Muscle of leg (tissue), 11 donors: ENCODE results near the gene MAPK7. TPM values are rescaled to one million over a fixed set of nuclear protein-coding genes. Genes with fewer than 3 reads are reported as not detected.
A peak's percentile ranks its signal among the peaks of the same experiment; 100 is the strongest.

Source experiments
- DNase-seq: peaks from one replicate; pipeline ENCODE4 v3.0.0; 2013
- H3K27ac ChIP-seq: one replicate; pipeline ENCODE4 v1.5.1; 2013; ENCODE audit warnings: mild to moderate bottlenecking, low read length, control low read depth
- H3K27me3 ChIP-seq: one replicate; pipeline ENCODE4 v1.6.1; 2013; ENCODE audit warnings: low read length; ENCODE audit not compliant: control insufficient read depth, insufficient read depth
- H3K36me3 ChIP-seq: one replicate; pipeline ENCODE4 v1.6.1; 2013; ENCODE audit warnings: low read length; ENCODE audit not compliant: control insufficient read depth, insufficient read depth
- H3K4me1 ChIP-seq: one replicate; pipeline ENCODE4 v1.6.1; 2013; ENCODE audit warnings: low read length; ENCODE audit not compliant: control insufficient read depth, insufficient read depth
- H3K4me3 ChIP-seq: one replicate; pipeline ENCODE4 v1.5.1; 2013; ENCODE audit warnings: low read length, control low read depth
- H3K9me3 ChIP-seq: replicated peaks from 2 replicates; pipeline ENCODE4 v1.6.1; 2013; ENCODE audit warnings: low read depth, low read length; ENCODE audit not compliant: control insufficient read depth
- WGBS: methylation state at CpG from one replicate; pipeline ENCODE4 v1.1.5; 2013; ENCODE audit warnings: missing lambda C conversion rate; ENCODE audit not compliant: insufficient coverage; 5-methylcytosine and 5-hydroxymethylcytosine counted together
- polyA plus RNA-seq, 8 donors: library from polyadenylated mRNA; unstranded; fragments of 120-200 nt; gene quantifications; one replicate each; pipeline versions ENCODE4 v1.2.1 to v1.2.3, GENCODE V29; 2013; ENCODE audit warnings: inconsistent platforms in 1 of 8, low replicate concordance in 1 of 8; ENCODE audit not compliant: insufficient read length in 8 of 8, insufficient read depth in 1 of 8
- total RNA-seq: library from RNA; stranded (reverse); fragments of 120-200 nt; gene quantifications from one replicate; pipeline ENCODE4 v1.2.4, GENCODE V29; 2013

MAPK7 gene
- total and polyA plus RNA-seq, 9 donors, result 8.4 to 28.4 (median 25.1) TPM

- Histone ChIP-seq H3K27ac (peak overlapping the region; percentile 93), H3K4me3 (peak overlapping the region; percentile 94), H3K9me3 (no peaks in the 10 kb centered on the region), H3K4me1 (peaks cover 43% of the 10 kb centered on the region), H3K27me3 (no peaks in the 10 kb centered on the region), H3K36me3 (peaks cover 54% of the 10 kb centered on the region)
- 69% methylated on average over 5 of the region's 13 CpGs for WGBS
- no peak for DNase-seq
Observed at GRCh38 chr17:19379361-19380065, 1.2 kb downstream of the MAPK7 start.

DNA sequence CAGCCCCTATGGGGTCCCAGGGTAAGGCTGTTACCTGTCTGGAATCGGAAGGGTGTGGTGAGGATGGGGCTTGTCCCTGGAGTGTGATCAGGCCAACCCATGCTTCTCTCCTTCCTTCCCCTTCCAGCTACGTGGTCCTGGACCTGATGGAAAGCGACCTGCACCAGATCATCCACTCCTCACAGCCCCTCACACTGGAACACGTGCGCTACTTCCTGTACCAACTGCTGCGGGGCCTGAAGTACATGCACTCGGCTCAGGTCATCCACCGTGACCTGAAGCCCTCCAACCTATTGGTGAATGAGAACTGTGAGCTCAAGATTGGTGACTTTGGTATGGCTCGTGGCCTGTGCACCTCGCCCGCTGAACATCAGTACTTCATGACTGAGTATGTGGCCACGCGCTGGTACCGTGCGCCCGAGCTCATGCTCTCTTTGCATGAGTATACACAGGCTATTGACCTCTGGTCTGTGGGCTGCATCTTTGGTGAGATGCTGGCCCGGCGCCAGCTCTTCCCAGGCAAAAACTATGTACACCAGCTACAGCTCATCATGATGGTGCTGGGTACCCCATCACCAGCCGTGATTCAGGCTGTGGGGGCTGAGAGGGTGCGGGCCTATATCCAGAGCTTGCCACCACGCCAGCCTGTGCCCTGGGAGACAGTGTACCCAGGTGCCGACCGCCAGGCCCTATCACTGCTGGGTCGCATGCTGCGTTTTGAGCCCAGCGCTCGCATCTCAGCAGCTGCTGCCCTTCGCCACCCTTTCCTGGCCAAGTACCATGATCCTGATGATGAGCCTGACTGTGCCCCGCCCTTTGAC, 2.4 kb downstream of the MAPK7 start:
- Histone ChIP-seq H3K9me3 (no peaks in the 10 kb centered on the region), H3K36me3 (peaks cover 66% of the 10 kb centered on the region), H3K4me1 (peaks cover 55% of the 10 kb centered on the region), H3K27me3 (no peaks in the 10 kb centered on the region), H3K27ac (no peak overlapping the region), H3K4me3 (no peak overlapping the region)
- DNase-seq, result no peak
- WGBS, result 89% methylated on average over 26 of the region's 29 CpGs

- 83% methylated on average over 3 of the region's 7 CpGs for WGBS
- Histone ChIP-seq H3K9me3 (no peaks in the 10 kb centered on the region), H3K4me3 (no peak overlapping the region), H3K27me3 (no peaks in the 10 kb centered on the region), H3K27ac (no peak overlapping the region), H3K36me3 (peaks cover 66% of the 10 kb centered on the region), H3K4me1 (peaks cover 58% of the 10 kb centered on the region)
- no peak for DNase-seq
Observed at GRCh38 chr17:19381361-19381740, 3.1 kb downstream of the MAPK7 start.

DNA sequence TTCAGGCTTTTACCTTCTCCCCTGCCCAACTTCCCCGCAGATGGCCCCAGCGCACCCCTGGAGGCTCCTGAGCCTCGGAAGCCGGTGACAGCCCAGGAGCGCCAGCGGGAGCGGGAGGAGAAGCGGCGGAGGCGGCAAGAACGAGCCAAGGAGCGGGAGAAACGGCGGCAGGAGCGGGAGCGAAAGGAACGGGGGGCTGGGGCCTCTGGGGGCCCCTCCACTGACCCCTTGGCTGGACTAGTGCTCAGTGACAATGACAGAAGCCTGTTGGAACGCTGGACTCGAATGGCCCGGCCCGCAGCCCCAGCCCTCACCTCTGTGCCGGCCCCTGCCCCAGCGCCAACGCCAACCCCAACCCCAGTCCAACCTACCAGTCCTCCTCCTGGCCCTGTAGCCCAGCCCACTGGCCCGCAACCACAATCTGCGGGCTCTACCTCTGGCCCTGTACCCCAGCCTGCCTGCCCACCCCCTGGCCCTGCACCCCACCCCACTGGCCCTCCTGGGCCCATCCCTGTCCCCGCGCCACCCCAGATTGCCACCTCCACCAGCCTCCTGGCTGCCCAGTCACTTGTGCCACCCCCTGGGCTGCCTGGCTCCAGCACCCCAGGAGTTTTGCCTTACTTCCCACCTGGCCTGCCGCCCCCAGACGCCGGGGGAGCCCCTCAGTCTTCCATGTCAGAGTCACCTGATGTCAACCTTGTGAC, 3.6 kb downstream of the MAPK7 start:
- Histone ChIP-seq H3K27me3 (no peaks in the 10 kb centered on the region), H3K9me3 (no peaks in the 10 kb centered on the region), H3K27ac (no peak overlapping the region), H3K36me3 (peaks cover 66% of the 10 kb centered on the region), H3K4me1 (peaks cover 62% of the 10 kb centered on the region), H3K4me3 (no peak overlapping the region)
- 79% methylated on average over 24 of the region's 31 CpGs for WGBS
- DNase-seq, result no peak

DNA sequence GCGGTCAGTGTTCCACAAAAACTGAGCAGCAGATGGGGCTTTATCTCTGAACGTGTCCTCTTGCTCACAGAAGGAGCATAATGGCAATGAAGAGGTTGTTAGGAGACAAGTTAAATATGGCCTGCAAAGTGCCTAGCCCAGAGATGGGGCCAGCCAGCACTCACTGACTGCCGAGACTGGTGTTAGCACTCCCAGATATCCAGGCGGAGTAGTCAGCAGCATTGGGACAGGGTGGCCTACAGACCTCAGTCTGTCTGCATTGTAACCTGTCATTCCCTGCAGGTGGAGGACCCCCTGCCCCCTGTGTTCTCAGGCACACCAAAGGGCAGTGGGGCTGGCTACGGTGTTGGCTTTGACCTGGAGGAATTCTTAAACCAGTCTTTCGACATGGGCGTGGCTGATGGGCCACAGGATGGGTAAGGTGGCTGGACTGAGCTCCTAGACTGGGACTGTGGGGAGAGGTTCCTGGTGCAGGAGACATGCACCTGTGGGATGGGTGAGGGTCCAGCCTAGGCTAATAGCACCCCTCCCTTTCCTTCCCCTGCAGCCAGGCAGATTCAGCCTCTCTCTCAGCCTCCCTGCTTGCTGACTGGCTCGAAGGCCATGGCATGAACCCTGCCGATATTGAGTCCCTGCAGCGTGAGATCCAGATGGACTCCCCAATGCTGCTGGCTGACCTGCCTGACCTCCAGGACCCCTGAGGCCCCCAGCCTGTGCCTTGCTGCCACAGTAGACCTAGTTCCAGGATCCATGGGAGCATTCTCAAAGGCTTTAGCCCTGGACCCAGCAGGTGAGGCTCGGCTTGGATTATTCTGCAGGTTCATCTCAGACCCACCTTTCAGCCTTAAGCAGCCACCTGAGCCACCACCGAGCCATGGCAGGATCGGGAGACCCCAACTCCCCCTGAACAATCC, 4.5 kb downstream of the MAPK7 start:
- Histone ChIP-seq H3K27me3 (no peaks in the 10 kb centered on the region), H3K4me3 (no peak overlapping the region), H3K9me3 (no peaks in the 10 kb centered on the region), H3K36me3 (peaks cover 66% of the 10 kb centered on the region), H3K4me1 (peaks cover 68% of the 10 kb centered on the region), H3K27ac (no peak overlapping the region)
- DNase-seq, result peak; percentile 31
- WGBS, result 62% methylated on average over 11 of the region's 13 CpGs

DNA sequence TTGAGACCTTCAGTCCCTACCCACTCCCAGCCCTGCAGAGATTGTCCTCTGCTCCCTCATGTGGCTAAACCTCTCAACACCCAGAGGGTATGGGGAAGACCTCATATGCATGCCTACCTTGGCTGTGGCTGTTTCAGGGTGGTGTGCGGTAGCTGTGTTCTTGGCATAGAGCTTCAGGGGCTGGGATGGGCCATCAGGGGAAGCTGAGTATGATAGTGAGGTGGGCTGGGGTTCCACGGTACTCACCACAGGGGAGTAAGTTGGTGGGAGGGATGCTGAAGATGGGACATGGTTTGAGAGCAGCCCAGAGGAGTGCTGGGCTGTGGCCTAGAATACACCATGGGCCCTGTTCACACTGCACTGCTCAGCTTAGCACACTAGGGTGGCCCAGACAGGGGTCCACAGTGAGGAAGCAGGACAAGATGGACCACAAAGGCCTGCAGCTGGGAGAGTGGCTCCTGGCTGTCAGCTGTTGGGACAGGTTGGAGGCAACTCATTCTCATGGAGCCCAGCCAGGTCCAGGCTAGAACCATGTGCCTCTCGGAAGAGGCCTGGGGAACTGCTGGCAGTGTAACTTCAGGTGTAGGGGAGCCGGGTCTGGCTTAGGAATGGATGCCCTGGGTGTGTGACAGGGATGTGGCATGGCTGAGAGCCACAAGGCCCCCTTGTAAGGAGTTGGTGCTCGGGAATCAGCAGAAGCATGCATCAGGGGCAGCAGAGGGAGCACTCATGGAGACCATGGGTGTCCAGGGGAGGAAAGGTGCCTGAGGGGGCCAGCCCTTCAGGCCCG, 5.6 kb downstream of the MAPK7 start:
- peaks cover 66% of the 10 kb centered on the region for H3K36me3 ChIP-seq
- H3K27me3 ChIP-seq, result no peaks in the 10 kb centered on the region
- H3K4me3 ChIP-seq, result no peak overlapping the region
- H3K4me1 ChIP-seq, result peaks cover 77% of the 10 kb centered on the region
- peak; percentile 62 for DNase-seq
- peak overlapping the region; percentile 93 for H3K27ac ChIP-seq
- no peaks in the 10 kb centered on the region for H3K9me3 ChIP-seq
- WGBS, result 34% methylated on average over 5 of the region's 6 CpGs

DNA sequence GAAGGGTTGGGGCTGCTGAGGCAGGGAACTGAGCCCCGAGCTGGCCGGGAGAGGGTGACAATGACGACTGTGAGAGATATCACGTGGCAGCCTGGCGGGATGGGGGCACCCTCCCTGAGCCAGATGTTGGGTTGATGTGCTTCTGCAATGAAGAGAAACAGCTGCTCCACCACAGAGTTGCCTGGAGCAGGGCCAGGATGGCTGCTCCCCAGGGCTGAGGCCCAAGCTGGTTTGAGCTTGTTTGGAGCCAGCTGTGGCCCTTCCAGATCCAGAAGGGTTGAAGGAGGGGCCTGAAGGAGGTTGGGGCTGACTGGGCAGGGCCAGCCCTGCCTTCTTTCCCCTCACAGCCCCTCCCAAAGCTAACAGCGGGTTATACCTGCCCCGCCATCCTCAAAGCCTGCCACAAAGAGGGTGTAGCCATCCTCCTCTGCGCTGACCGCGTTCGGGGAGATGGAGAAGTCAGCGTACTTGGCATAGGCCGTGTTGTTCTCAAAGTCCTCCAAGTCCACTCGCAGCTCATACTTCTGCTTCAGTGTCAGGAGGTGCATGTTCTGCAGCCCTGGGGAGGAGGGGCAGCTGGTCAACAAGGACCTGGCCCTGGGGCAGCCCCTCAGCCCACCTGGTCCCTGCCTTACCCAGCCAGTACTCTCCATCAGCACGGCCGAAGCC, 6.6 kb downstream of the MAPK7 start:
- WGBS, result 15% methylated on average over 16 of the region's 16 CpGs
- peak overlapping the region; percentile 17 for H3K4me3 ChIP-seq

GRCh38 chr17:19385521-19385983, 7.3 kb downstream of the MAPK7 start:
- peak overlapping the region; percentile 98 for H3K27ac ChIP-seq
- peaks cover 51% of the 10 kb centered on the region for H3K36me3 ChIP-seq
- no peaks in the 10 kb centered on the region for H3K27me3 ChIP-seq
- peak overlapping the region; percentile 17 for H3K4me3 ChIP-seq
- WGBS, result 73% methylated on average over 6 of the region's 9 CpGs
- DNase-seq, result no peak
- no peaks in the 10 kb centered on the region for H3K9me3 ChIP-seq
- H3K4me1 ChIP-seq, result peaks cover 75% of the 10 kb centered on the region

More for the DNA sequence above, 6.6 kb downstream of the MAPK7 start:
- no peaks in the 10 kb centered on the region for H3K27me3 ChIP-seq
- peaks cover 72% of the 10 kb centered on the region for H3K4me1 ChIP-seq
- DNase-seq, result peak; percentile 95
- no peaks in the 10 kb centered on the region for H3K9me3 ChIP-seq
- H3K27ac ChIP-seq, result peak overlapping the region; percentile 93
- H3K36me3 ChIP-seq, result peaks cover 58% of the 10 kb centered on the region
